NCI-H526 treated with DMSO at 0.1 percent for 48 hours (cell line): ENCODE measurements around the gene TAF4.

Experiments
- DNase-seq: peaks from one replicate; lab custom pipeline; 2025; lab: John Stamatoyannopoulos, UW

Gene TAF4

GRCh38 chr20:61929971-61930666 lies 135.6 kb downstream of the TAF4 start:
- no peak for DNase-seq

GRCh38 chr20:61929561-61929960 lies 136.1 kb downstream of the TAF4 start:
- no peak for DNase-seq

- DNase-seq = no peak
Measured at GRCh38 chr20:61927826-61928541, 137.7 kb downstream of the TAF4 start.

DNA sequence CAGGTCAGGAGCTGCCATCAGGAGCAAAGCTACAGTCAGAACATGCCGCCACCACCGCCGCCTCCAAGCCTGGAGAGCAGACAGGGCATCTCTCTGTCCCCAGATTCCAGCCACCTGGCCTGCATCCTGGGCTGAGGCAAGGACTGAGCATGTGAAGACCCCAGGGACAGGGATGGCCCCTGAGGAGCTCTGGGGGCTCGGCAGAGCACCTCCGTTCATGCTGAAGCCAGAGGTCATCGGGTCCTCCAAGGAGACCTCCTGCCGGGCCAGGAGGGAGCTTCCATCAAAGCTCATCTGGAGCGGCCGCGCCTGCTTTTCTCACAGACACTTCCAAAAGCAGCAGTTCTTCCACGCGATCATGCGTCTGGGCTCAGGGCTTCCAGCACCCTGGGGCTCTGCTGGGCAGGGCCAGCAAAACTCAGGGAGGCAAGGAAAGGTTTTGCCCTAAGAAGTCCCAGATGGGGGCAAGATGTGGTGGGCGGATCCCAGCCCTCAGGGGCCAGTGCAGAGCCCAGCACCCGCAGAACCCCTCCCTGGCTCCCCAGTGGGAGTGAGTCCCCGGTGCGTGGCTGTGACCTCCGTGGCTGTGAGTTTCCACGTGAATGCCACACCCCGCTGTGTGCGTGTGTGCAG lies 138.4 kb downstream of the TAF4 start:
- no peak for DNase-seq

GRCh38 chr20:61926796-61927192 lies 138.9 kb downstream of the TAF4 start:
- no peak for DNase-seq

- no peak for DNase-seq
Measured at GRCh38 chr20:61926253-61926613, 139.4 kb downstream of the TAF4 start.

DNA sequence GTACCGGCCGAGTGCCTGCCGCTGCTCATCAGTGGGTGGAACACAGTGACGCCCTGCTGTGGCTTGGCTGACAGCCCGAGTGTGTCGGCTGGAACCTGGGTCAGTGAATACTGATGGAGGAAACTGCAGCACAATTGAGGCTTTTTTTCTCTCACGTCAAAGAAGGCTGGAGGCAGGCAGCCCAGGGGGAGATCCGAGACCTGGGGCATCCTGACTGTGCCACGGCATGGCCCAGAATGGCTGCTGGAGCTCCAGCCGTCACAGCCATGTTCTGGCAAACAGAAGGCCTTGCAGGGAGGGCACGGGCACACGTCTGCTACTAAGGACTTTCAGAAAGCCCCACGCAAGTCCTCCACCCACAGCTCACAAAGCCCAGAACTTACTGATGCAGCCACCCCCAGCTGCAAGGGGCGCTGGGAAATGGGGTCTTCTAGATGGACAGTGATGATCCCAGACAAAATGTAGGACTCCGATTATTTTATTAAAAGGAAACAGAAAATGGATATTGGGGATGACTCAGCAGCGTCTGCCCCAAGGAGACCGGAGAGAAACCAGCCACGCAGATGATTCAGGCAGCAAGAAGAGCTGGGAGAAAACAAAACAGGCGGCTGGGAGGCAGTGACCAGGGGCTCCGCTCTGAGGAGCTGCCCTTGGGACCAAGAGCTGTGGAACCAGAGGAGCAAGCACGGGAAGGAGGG lies 140.0 kb downstream of the TAF4 start:
- DNase-seq = no peak

DNA sequence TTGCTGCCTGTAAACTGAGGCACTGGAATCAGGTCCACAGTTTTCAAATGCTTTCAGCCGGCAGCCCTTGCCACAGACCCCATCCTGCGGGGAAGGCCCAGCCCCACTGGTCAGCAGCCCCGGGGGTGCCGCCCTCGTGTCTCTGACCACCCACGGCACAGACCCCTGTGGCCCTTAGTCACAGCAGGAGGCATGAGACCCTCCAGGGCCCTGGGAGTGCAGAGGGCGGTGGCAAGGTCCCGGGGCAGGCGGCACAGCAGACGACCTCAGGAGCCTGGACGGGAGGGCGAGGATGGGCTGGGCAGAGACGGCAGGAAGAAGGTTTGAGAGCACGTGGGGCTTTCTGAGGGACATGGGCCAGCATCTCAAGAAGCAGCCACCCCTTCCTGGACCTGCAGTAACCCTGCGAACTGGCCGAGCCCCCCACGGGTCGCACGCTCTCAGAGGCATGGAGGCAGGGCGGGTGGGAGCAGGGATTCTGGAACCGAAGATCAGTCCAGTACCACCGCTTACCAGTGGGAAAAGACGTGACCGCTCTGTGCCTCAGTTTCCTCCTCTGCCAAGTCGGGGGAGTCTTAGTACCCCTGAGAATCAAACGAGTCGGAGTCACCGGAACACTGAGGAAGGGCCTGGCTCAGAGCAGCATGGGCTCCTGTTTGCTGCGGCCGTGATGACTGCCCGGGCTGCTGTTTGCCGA lies 140.7 kb downstream of the TAF4 start:
- DNase-seq = no peak
